NT2/D1 (cell line): ENCODE data around the gene SF3B1.

Experiments
- DNase-seq: peaks from one replicate; pipeline ENCODE4 v3.0.0-alpha.2; 2011; ENCODE audit warnings: low read depth, low spot score
- H3K27me3 ChIP-seq: 2 replicates; pipeline ENCODE4 v1.6.0; 2011; ENCODE audit warnings: mild to moderate bottlenecking; ENCODE audit not compliant: insufficient read length, insufficient read depth
- H3K36me3 ChIP-seq: 2 replicates; pipeline ENCODE4 v1.6.1; 2011; ENCODE audit warnings: mild to moderate bottlenecking, low read length, mixed read lengths; ENCODE audit not compliant: insufficient read depth, insufficient read length
- H3K4me1 ChIP-seq: 2 replicates; pipeline ENCODE4 v1.5.1; 2011; ENCODE audit not compliant: insufficient read depth, insufficient read length
- H3K4me3 ChIP-seq: 2 replicates; pipeline ENCODE4 v1.5.1; 2011; ENCODE audit warnings: low read depth; ENCODE audit not compliant: insufficient read length
- H3K9ac ChIP-seq: 2 replicates; pipeline ENCODE4 v1.6.0; 2011; ENCODE audit warnings: low read depth; ENCODE audit not compliant: insufficient read length
- H3K9me3 ChIP-seq: 2 replicates; pipeline ENCODE4 v1.5.1; 2011; ENCODE audit warnings: mild to moderate bottlenecking, low read length; ENCODE audit not compliant: insufficient read depth
- SUZ12 ChIP-seq: IDR thresholded peaks from 2 replicates; pipeline ENCODE4 v1.6.1; 2011; ENCODE audit not compliant: insufficient read length, insufficient read depth; ENCODE audit errors: extremely low read depth
- YY1 ChIP-seq: IDR thresholded peaks from 2 replicates; pipeline ENCODE4 v1.6.1; 2011; ENCODE audit not compliant: insufficient read length, insufficient read depth
- ZNF274 ChIP-seq: IDR thresholded peaks from 2 replicates; pipeline ENCODE4 v1.6.1; 2011; ENCODE audit warnings: mild to moderate bottlenecking, low read depth, low read length

The SF3B1 gene

DNA sequence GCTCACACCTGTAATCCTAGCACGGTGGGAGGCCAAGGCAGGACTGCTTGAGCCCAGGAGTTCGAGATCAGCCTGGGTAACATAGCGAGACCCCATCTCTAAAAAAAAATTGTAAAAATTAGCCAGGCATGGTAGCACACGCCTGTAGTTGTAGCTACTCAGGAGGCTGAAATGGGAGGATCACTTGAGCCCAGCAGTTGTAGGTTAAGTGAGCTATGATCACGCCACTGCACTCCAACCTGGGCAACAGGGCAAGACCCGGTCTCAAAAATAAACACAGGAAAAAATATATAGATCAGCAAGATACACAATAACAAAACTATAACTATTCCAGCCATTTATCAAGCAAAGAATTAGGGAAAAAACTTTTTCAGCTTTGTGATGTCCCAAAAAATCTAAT is 3.0 kb downstream of the SF3B1 start:
- H3K9me3 ChIP-seq, result no peaks in the 10 kb centered on the region
- H3K9ac ChIP-seq, result no peak overlapping the region
- DNase-seq, result no peak
- no peak for TF ChIP-seq ZNF274
- TF ChIP-seq YY1, result no peak
- TF ChIP-seq SUZ12, result no peak
- peaks cover 2% of the 10 kb centered on the region for H3K4me1 ChIP-seq
- no peak overlapping the region for H3K4me3 ChIP-seq
- peaks cover 27% of the 10 kb centered on the region for H3K36me3 ChIP-seq
- no peaks in the 10 kb centered on the region for H3K27me3 ChIP-seq

DNA sequence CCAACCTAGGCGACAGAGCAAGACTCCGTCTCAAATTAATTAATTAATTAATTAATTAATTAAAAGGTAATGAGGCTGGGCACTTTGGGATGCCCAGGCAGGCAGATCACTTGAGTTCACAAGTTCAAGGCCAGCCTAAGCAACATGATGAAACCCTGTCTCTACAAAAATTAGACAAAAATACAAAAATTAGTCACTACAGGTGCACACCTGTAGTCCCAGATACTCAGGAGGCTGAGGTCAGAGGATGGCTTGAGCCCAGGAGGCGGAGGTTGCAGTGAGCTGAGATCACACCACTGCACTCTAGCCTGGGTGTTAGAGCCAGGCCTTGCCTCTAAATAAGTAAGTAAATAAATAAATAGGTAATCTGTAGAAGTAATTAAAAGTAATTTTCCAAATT is 6.8 kb downstream of the SF3B1 start:
- no peak for DNase-seq
- no peak for TF ChIP-seq SUZ12
- TF ChIP-seq ZNF274, result no peak
- no peak for TF ChIP-seq YY1
- no peaks in the 10 kb centered on the region for H3K9me3 ChIP-seq
- H3K9ac ChIP-seq, result no peak overlapping the region
- H3K4me1 ChIP-seq, result peaks cover 2% of the 10 kb centered on the region
- peaks cover 50% of the 10 kb centered on the region for H3K36me3 ChIP-seq
- no peak overlapping the region for H3K4me3 ChIP-seq
- no peaks in the 10 kb centered on the region for H3K27me3 ChIP-seq

DNA sequence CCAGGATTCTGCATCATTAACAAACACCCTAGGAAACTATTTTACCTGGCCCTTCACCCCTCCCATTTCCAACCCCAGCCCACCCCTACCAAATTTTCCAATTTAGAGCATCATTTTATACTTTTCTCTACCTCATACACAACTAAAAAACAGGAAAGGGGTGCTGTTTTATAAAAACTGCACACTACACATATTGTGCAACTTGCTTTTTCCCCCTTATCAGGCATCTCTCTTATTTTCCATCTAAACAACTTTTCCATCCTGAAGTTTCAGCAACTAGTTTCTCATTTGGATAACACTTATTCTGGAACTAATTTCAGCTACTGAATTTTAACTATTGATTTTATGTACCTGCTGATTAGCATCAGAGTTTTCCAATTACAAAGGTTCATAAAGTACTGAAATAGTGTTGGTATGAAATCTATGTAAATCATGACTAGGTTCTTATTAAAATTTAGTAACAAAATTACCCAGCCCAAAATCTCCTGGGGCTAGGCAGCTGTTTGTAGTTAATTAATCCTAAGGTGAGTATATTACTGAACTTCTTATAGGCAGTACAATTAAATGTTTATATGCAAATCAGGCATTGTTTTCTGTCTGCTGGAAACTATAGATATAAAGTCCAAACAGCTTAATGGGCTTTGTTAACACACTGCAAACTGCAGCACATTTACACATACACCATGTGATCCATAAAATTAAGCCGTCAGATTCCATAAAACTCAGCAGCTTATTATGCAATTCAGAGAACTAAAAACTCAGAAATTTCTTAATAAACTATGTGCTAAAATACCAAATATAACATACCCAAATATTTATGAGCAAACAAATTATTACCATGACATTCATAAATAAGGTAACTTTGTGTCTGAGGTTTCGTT is 7.9 kb downstream of the SF3B1 start:
- peaks cover 58% of the 10 kb centered on the region for H3K36me3 ChIP-seq
- no peaks in the 10 kb centered on the region for H3K9me3 ChIP-seq
- TF ChIP-seq ZNF274 (no peak), SUZ12 (no peak), YY1 (no peak)
- H3K4me3 ChIP-seq, result no peak overlapping the region
- H3K4me1 ChIP-seq, result no peaks in the 10 kb centered on the region
- no peaks in the 10 kb centered on the region for H3K27me3 ChIP-seq
- H3K9ac ChIP-seq, result no peak overlapping the region
- DNase-seq, result no peak

DNA sequence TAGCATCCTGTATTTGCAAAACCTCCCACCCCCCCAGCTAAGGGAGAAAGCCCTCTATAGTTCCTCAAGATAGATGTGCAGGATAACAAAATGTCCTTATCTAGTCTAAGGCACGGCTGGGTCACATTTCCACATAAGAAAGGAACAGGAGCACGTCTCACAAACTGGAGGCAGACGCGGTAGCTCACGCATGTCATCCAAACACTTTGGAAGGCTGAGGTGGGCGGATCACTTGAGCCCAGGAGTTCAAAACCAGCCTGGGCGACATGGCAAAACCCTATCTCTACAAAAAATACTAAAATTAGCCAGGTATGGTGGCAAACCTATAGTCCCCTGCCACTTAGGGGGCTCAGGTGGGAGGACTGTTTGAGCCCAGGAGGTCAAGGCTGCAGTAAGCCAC is 9.3 kb downstream of the SF3B1 start:
- no peak overlapping the region for H3K9ac ChIP-seq
- peaks cover 68% of the 10 kb centered on the region for H3K36me3 ChIP-seq
- no peak overlapping the region for H3K4me3 ChIP-seq
- no peak for DNase-seq
- no peaks in the 10 kb centered on the region for H3K27me3 ChIP-seq
- TF ChIP-seq ZNF274 (no peak), SUZ12 (no peak), YY1 (no peak)
- no peaks in the 10 kb centered on the region for H3K9me3 ChIP-seq
- H3K4me1 ChIP-seq, result no peaks in the 10 kb centered on the region

DNA sequence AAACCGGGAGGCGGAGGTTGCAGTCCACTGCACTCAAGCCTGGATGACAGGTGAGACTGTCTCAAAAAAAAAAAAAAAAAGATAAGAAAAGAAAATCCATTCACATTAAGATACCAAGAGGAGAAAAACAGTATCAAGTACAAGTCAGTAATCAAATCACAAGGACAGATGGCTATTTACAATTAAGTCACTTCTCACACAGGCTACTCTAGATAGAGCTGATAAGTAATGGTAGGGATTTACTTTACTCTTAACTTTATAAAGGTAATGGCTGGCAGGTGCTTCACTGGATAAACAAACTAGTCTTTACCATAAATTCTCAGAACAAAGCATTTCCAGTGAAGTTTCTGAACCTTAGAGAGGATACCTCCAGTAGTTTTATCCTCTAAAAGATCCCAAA is 11.5 kb downstream of the SF3B1 start:
- no peak overlapping the region for H3K9ac ChIP-seq
- no peaks in the 10 kb centered on the region for H3K9me3 ChIP-seq
- peaks cover 76% of the 10 kb centered on the region for H3K36me3 ChIP-seq
- no peak for DNase-seq
- no peaks in the 10 kb centered on the region for H3K4me1 ChIP-seq
- no peaks in the 10 kb centered on the region for H3K27me3 ChIP-seq
- H3K4me3 ChIP-seq, result no peak overlapping the region
- no peak for TF ChIP-seq YY1
- no peak for TF ChIP-seq ZNF274
- no peak for TF ChIP-seq SUZ12

DNA sequence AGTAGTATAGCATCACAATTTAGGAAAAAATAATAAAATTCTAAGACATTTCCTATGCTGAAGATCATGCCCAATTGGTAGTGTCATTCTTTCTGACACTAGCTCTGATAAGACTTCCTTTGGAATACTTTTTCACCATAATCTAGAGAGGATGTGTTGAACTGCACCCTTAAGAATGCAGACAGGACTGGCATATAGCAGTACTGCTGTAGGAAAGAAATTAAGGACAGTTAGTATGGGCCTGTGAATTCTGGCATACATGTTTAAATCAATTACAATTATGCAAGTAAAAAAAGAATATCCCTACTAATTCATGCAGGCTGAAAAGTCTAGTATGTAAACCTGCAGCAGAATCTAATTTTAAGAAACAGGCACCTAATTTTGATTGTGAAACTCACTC is 15.4 kb downstream of the SF3B1 start:
- peaks cover 97% of the 10 kb centered on the region for H3K36me3 ChIP-seq

DNA sequence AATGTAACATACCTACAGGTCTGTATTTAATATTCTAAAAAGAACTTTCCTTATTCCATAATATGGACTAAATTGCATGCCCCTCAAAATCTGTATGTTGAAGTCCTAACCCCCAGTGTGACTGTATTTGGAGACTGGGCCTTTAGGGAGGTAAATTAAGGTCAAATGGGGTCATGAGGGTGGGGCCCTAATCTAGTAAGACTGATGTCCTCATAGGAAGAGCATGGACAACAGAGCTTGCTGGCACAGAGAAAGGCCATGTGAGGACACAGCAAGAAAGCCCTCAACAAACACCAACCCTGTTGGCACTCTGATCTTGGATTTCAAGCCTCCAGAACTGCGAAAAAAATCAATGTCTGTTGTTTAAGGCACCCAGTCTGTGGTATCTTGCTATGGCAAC is 18.6 kb downstream of the SF3B1 start:
- H3K4me3 ChIP-seq, result no peak overlapping the region
- H3K27me3 ChIP-seq, result no peaks in the 10 kb centered on the region
- no peak for TF ChIP-seq ZNF274
- TF ChIP-seq SUZ12, result no peak
- TF ChIP-seq YY1, result no peak
- H3K36me3 ChIP-seq, result peaks cover 94% of the 10 kb centered on the region
- H3K9ac ChIP-seq, result no peak overlapping the region
- H3K4me1 ChIP-seq, result no peaks in the 10 kb centered on the region
- no peak for DNase-seq
- H3K9me3 ChIP-seq, result no peaks in the 10 kb centered on the region

More for the DNA sequence above, 15.4 kb downstream of the SF3B1 start:
- no peak for DNase-seq
- Histone ChIP-seq H3K4me1 (no peaks in the 10 kb centered on the region), H3K4me3 (no peak overlapping the region), H3K9me3 (no peaks in the 10 kb centered on the region), H3K9ac (no peak overlapping the region), H3K27me3 (no peaks in the 10 kb centered on the region)
- no peak for TF ChIP-seq ZNF274
- TF ChIP-seq YY1, result no peak
- TF ChIP-seq SUZ12, result no peak
